ENCODE results near the gene RTN4. TPM values are rescaled to one million over a fixed set of nuclear protein-coding genes. Genes with fewer than 3 reads are reported as not detected.
"Not testable (repeated sequence)": the region's sequence is repeated elsewhere in the genome, so short reads cannot be mapped to it uniquely, and the experiment has no call there.

Gene RTN4
- total RNA-seq, 4 donors from 2014 or later = 183 to 259 (median 244) TPM

GRCh38 chr2:55096586-55096985 is 46.3 kb upstream of the RTN4 start:
- Histone ChIP-seq H3K4me3 (no peak overlapping the region), H3K27me3 (no peaks in the 10 kb centered on the region), H3K36me3 (no peaks in the 10 kb centered on the region), H3K4me1 (peaks cover 36 to 42% of the 10 kb centered on the region in 2 donors), H3K27ac (peak overlapping the region in 2 of 4 donors; percentile 67 to 77), H3K9me3 (no peaks in the 10 kb centered on the region)
- in situ Hi-C loops (cut with MboI; ENCODE audit: low sequenced_read_pairs in 4 of 4) (no loop called here), intact Hi-C loops (cut with DNase I; ENCODE audit: low total_unique reads) (loop anchor here (2.0 kb wide), 1 partner anchor 46 kb away; the partner anchor contains the start of gene RTN4)
- TF ChIP-seq POLR2A (IDR thresholded peaks at IDR 0.05) = no peak
- no peak for TF ChIP-seq CTCF (IDR thresholded peaks at IDR 0.05 in 4 of 5, conservative IDR thresholded peaks at IDR 0.05 in 1 of 5)
- no peak for DNase-seq
- no peak for ATAC-seq

DNA sequence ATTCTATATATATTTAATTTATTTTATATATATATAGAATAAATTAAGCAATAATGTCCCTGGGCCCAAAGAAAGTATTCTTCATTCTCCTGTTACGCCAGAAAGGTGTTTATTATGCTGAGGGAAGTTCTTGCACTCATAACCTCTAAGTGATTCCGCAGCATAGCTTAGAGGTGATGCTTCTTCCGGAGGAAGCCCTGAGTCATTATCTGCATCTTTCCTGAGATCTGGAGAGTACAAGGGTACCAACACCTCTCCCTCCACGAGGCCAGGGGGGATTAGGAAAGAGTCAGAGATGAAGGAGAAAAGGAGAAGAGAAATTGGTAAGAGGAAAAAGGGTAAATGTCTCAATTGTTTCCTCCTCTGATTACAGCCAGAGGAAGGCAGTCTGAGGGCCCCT is 43.1 kb upstream of the RTN4 start:
- H3K4me3 ChIP-seq = no peak overlapping the region
- H3K36me3 ChIP-seq = no peaks in the 10 kb centered on the region
- H3K27me3 ChIP-seq = no peaks in the 10 kb centered on the region
- TF ChIP-seq POLR2A (IDR thresholded peaks at IDR 0.05) = no peak
- TF ChIP-seq CTCF (IDR thresholded peaks at IDR 0.05 in 4 of 5, conservative IDR thresholded peaks at IDR 0.05 in 1 of 5) = no peak
- DNase-seq (no peak), ATAC-seq (no peak)
- H3K4me1 ChIP-seq = peaks cover 14 to 21% of the 10 kb centered on the region in 2 donors
- intact Hi-C loops (cut with DNase I; ENCODE audit: low total_unique reads) (no loop called here), in situ Hi-C loops (cut with MboI; ENCODE audit: low sequenced_read_pairs in 4 of 4) (no loop called here)
- no peak overlapping the region for H3K27ac ChIP-seq
- H3K9me3 ChIP-seq = no peaks in the 10 kb centered on the region

- ATAC-seq (no peak), DNase-seq (no peak)
- Histone ChIP-seq H3K9me3 (no peaks in the 10 kb centered on the region), H3K27me3 (no peaks in the 10 kb centered on the region), H3K4me1 (peaks cover 8 to 15% of the 10 kb centered on the region in 2 donors), H3K36me3 (no peaks in the 10 kb centered on the region), H3K4me3 (no peak overlapping the region), H3K27ac (no peak overlapping the region)
- TF ChIP-seq POLR2A (IDR thresholded peaks at IDR 0.05) (no peak), CTCF (IDR thresholded peaks at IDR 0.05 in 4 of 5, conservative IDR thresholded peaks at IDR 0.05 in 1 of 5) (no peak)
- in situ Hi-C loops (cut with MboI; ENCODE audit: low sequenced_read_pairs in 4 of 4) = no loop called here
- intact Hi-C loops (cut with DNase I; ENCODE audit: low total_unique reads) = no loop called here
These were observed 42.2 kb upstream of the RTN4 start for GRCh38 chr2:55092439-55092838.

DNA sequence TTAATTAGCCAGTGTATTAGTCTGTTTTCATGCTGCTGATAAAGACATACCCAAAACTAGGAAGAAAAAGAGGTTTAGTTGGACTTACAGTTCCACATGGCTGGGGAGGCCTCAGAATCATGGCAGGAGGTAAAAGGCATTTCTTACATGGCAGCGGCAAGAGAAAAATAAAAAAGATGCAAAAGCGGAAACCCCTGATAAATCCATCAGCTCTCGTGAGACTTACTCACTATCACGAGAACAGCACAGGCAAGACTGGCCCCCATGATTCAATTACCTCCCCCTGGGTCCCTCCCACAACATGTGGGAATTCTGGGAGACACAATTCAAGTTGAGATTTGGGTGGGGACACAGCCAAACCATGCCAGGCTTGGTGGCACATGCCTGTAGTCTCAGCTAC is 41.4 kb upstream of the RTN4 start:
- intact Hi-C loops (cut with DNase I; ENCODE audit: low total_unique reads); H3K36me3 ChIP-seq; H3K9me3 ChIP-seq; in situ Hi-C loops (cut with MboI; ENCODE audit: low sequenced_read_pairs in 4 of 4); H3K27ac ChIP-seq; ATAC-seq; H3K4me3 ChIP-seq; H3K4me1 ChIP-seq; H3K27me3 ChIP-seq; DNase-seq: not testable (repeated sequence)

GRCh38 chr2:55090702-55091101 is 40.5 kb upstream of the RTN4 start:
- in situ Hi-C loops (cut with MboI; ENCODE audit: low sequenced_read_pairs in 4 of 4) (no loop called here), intact Hi-C loops (cut with DNase I; ENCODE audit: low total_unique reads) (no loop called here)
- H3K27ac ChIP-seq = no peak overlapping the region
- DNase-seq = no peak
- H3K27me3 ChIP-seq = no peaks in the 10 kb centered on the region
- H3K36me3 ChIP-seq = no peaks in the 10 kb centered on the region
- no peak for ATAC-seq
- TF ChIP-seq POLR2A (IDR thresholded peaks at IDR 0.05) = no peak
- no peak for TF ChIP-seq CTCF (IDR thresholded peaks at IDR 0.05 in 4 of 5, conservative IDR thresholded peaks at IDR 0.05 in 1 of 5)
- no peaks in the 10 kb centered on the region for H3K9me3 ChIP-seq
- no peaks in the 10 kb centered on the region for H3K4me1 ChIP-seq
- H3K4me3 ChIP-seq = no peak overlapping the region

All from gastrocnemius medialis (tissue), 4 donors.